Lower leg skin (tissue), 4 donors: ENCODE results near the gene PRRG3. TPM values are rescaled to one million over a fixed set of nuclear protein-coding genes. Genes with fewer than 3 reads are reported as not detected.
A peak's percentile ranks its signal among the peaks of the same experiment; 100 is the strongest.

Source experiments
- DNase-seq, 2 donors: peaks; one replicate each; pipeline ENCODE4 v3.0.0-alpha.2; 2019; ENCODE audit warnings: low spot score in 2 of 2
- H3K4me3 ChIP-seq: fragments of 200-600 bp; sonication (generic); 2 replicates; pipeline ENCODE4 v1.5.1; 2017; ENCODE audit warnings: mild to moderate bottlenecking, low read depth; ENCODE audit not compliant: poor library complexity, severe bottlenecking
- POLR2A ChIP-seq, 2 donors: fragments of 450-650 bp; IDR thresholded peaks; one replicate each; pipeline ENCODE4 v1.6.1; 2016 to 2017; ENCODE audit warnings: antibody characterized with exemption in 2 of 2, mild to moderate bottlenecking in 1 of 2, moderate library complexity in 1 of 2
- WGBS, 2 donors: methylation state at CpG; one replicate each; pipeline ENCODE4 v1.1.5; 2018; 5-methylcytosine and 5-hydroxymethylcytosine counted together
- intact Hi-C: fragments of 100-400 bp; cut with DNase I; formaldehyde crosslinking; loops from one replicate; pipeline ENCODE4 v1.15.0; 2023; ENCODE audit warnings: low total_unique reads
- total RNA-seq, 4 donors: library from RNA; depleted of rRNA; stranded (reverse); fragments of >200 nt; gene quantifications; one replicate each; pipeline ENCODE4 v1.1.0, GENCODE V29; 2016
- TF ChIP-seq, protein P1 (sequence below), 3 donors: fragments of 450-650 bp; IDR thresholded peaks; one replicate each; pipeline ENCODE4 v1.5.1; 2016; ENCODE audit warnings: antibody characterized with exemption in 3 of 3, mild to moderate bottlenecking in 3 of 3, moderate library complexity in 2 of 3

PRRG3 gene
- total RNA-seq, 4 donors from 2014 or later, result 0.13 to 1.2 (median 0.35) TPM

GRCh38 chrX:151746502-151746901 lies 51.2 kb downstream of the PRRG3 start:
- 51 to 84% methylated on average over 2 of the region's 2 CpGs for WGBS, 2 donors
- H3K4me3 ChIP-seq, result no peak overlapping the region
- no peak for DNase-seq
- TF ChIP-seq, protein P1, sequence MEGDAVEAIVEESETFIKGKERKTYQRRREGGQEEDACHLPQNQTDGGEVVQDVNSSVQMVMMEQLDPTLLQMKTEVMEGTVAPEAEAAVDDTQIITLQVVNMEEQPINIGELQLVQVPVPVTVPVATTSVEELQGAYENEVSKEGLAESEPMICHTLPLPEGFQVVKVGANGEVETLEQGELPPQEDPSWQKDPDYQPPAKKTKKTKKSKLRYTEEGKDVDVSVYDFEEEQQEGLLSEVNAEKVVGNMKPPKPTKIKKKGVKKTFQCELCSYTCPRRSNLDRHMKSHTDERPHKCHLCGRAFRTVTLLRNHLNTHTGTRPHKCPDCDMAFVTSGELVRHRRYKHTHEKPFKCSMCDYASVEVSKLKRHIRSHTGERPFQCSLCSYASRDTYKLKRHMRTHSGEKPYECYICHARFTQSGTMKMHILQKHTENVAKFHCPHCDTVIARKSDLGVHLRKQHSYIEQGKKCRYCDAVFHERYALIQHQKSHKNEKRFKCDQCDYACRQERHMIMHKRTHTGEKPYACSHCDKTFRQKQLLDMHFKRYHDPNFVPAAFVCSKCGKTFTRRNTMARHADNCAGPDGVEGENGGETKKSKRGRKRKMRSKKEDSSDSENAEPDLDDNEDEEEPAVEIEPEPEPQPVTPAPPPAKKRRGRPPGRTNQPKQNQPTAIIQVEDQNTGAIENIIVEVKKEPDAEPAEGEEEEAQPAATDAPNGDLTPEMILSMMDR (IDR thresholded peaks at IDR 0.05), result no peak
- TF ChIP-seq POLR2A (IDR thresholded peaks at IDR 0.05), result no peak
- intact Hi-C loops, result no loop called here

DNA sequence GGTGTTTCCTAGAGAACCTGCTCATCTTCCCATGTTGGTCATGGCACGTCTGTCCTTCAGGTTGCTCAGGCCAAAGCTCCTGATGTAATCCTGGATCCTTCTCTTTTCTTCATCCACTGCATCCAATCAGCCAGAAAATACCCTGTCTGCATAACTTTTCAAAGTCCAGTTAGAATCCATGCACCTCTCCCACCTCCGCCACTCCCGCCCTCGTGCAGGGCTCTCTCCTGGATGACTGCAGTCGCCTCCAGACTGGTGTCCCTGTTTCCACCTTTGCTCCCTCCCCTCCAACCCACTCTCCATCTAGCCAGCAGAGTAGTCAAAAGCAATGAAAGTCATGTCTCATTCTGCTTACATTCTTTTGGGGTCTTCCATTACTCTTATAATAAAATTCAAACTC lies 55.3 kb downstream of the PRRG3 start:
- no peak for TF ChIP-seq POLR2A (IDR thresholded peaks at IDR 0.05)
- TF ChIP-seq, protein P1 (IDR thresholded peaks at IDR 0.05), result no peak

GRCh38 chrX:151752847-151753246 lies 57.6 kb downstream of the PRRG3 start:
- DNase-seq, result peak in 1 of 2 donors; percentile 72
- H3K4me3 ChIP-seq, result no peak overlapping the region
- intact Hi-C loops, result loop anchor here (5.0 kb wide), 1 partner anchor 884 kb away; the partner anchor contains the start of gene GABRQ
- WGBS, 2 donors, result 31 to 42% methylated on average over 4 to 5 of the region's 5 CpGs
- TF ChIP-seq, protein P1 (IDR thresholded peaks at IDR 0.05), result no peak
- no peak for TF ChIP-seq POLR2A (IDR thresholded peaks at IDR 0.05)

More for the DNA sequence above, 55.3 kb downstream of the PRRG3 start:
- intact Hi-C loops, result loop anchor here (5.0 kb wide), 1 partner anchor 887 kb away; the partner anchor contains the start of gene GABRQ
- 89 to 96% methylated on average over 5 of the region's 5 CpGs for WGBS, 2 donors
- DNase-seq, result peak in 1 of 2 donors; percentile 56
- H3K4me3 ChIP-seq, result no peak overlapping the region

- intact Hi-C loops, result loop anchor here (5.0 kb wide), 1 partner anchor 884 kb away; the partner anchor contains the start of gene GABRQ
- no peak overlapping the region for H3K4me3 ChIP-seq
- TF ChIP-seq POLR2A (IDR thresholded peaks at IDR 0.05), result no peak
- TF ChIP-seq, protein P1 (IDR thresholded peaks at IDR 0.05), result peak in 1 of 3 donors; percentile 49
- WGBS, 2 donors, result 7 to 20% methylated on average over 9 to 18 of the region's 22 CpGs
- DNase-seq, result peak; percentile 24 to 86
Observed at GRCh38 chrX:151753313-151754046, 58.2 kb downstream of the PRRG3 start.

DNA sequence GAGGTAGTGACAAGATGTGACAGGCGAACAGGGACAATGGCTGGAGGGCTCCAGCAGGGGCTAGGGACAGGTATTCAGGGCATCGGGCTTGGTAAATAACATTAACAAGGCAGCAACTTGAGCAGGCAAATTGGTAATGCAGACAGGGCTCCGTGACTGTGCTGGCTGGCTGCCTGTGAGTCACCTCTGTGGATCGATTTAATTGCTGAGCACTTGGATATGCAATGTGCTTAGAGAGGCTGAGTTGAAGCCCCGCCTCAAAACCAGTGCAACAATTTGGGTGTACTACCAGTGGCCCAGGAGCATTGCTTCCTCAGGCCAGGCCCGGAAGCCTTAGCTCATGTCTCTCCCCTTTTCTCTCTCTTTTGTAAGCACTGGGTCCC lies 58.8 kb downstream of the PRRG3 start:
- 42 to 50% methylated on average over 6 of the region's 6 CpGs for WGBS, 2 donors
- peak; percentile 15 to 74 for DNase-seq
- H3K4me3 ChIP-seq, result no peak overlapping the region
- intact Hi-C loops, result loop anchor here (5.0 kb wide), 1 partner anchor 883 kb away; the partner anchor contains the start of gene GABRQ
- TF ChIP-seq, protein P1 (IDR thresholded peaks at IDR 0.05), result no peak
- no peak for TF ChIP-seq POLR2A (IDR thresholded peaks at IDR 0.05)
